ENCODE results near the gene BTNL3. TPM values are rescaled to one million over a fixed set of nuclear protein-coding genes. Genes with fewer than 3 reads are reported as not detected.
"Not testable (repeated sequence)": the region's sequence is repeated elsewhere in the genome, so short reads cannot be mapped to it uniquely, and the experiment has no call there.

Gene BTNL3
- polyA plus RNA-seq, 3 donors: 0.09 to 0.33 (median 0.22) TPM

DNA sequence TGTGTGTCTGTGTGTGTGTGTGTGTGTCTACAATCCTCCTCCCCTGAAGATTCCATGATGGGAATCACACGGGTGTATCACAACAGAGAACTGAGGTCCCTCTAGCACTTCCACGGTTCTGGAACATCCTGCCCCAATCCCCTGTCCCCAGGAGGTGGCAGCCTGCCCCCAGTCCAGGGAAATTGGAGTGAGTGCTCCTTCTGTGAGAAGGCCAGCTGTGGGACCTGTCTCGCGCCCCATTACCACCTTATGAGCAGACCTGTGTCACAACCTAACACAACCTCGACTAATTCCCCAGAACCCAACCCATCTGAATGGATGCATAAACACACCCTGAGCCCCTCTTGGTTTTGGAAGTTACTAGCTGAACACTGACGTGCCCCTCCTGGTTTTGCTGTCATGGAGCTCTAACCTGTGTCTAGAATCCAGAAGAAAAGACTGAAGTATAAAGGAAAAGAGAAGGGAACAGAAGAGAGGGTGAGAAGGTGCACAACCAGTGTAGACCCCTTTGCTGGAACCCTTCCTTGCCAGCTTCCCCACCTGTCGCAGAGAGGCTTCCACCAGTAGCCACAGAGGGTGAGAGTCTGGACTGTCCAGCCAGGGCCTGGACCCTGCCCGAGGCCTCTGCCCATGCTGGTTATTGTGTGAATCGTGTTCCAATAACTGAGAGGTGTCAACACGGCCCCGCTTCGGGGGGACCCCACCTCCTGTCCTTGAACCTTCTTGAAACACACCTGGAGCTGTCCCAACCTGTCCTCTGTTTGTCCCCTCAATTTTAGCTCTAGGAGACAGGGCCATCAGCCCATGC lies 54.8 kb downstream of the BTNL3 start:
- H3K27ac ChIP-seq (ENCODE audit: low read depth, low read length): no peak overlapping the region
- 61 to 66% (median 62%) methylated on average over 12 of the region's 12 CpGs for WGBS, 3 donors

DNA sequence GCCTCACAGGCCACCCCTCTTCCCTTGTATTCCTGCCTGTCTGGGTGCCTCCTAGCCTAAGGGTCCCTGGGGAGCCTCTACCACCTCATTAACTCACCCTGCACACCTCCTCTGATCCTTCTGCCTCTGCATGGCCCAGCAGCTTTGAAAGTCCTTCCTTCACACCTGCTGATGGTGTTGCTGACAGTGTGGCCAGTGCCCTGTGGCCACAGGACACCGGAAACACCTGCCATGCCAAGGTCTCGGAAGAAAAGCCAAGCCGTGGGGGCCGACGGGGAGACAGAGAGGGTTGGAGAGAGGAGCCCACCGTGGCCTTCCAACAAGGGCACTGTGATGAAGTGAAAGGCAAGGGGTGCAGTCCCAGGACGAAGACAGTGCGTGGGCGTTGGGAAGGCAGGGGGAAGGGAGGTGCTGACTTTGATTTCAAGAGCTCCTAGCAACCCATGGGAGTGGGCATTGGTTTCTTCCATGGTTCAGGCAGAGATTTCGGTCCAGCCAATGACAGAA lies 55.5 kb downstream of the BTNL3 start:
- H3K27ac ChIP-seq (ENCODE audit: low read depth, low read length): no peak overlapping the region

GRCh38 chr5:181044662-181045305 lies 56.1 kb downstream of the BTNL3 start:
- WGBS, 3 donors: 32 to 39% (median 34%) methylated on average over 11 of the region's 11 CpGs
- H3K27ac ChIP-seq (ENCODE audit: low read depth, low read length): no peak overlapping the region

More for the DNA sequence above, 55.5 kb downstream of the BTNL3 start:
- 69 to 73% (median 71%) methylated on average over 10 of the region's 10 CpGs for WGBS, 3 donors

DNA sequence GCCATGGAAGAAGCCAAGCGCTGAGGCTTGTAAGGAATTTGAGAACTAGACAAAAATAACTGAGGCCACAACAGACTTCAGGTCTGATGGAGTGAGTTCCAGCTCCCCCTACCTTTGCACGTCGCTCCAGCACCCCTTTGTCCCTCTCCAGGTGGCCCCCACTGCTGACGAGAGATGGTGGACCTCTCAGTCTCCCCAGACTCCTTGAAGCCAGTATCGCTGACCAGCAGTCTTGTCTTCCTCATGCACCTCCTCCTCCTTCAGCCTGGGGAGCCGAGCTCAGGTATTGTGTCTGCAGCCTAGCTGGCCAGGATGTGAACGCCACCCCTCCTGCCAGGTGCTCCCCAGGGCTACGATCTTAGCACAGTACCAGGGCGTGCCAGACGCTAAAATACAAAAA lies 56.7 kb downstream of the BTNL3 start:
- 40 to 56% (median 43%) methylated on average over 10 of the region's 10 CpGs for WGBS, 3 donors
- H3K27ac ChIP-seq (ENCODE audit: low read depth, low read length): no peak overlapping the region

DNA sequence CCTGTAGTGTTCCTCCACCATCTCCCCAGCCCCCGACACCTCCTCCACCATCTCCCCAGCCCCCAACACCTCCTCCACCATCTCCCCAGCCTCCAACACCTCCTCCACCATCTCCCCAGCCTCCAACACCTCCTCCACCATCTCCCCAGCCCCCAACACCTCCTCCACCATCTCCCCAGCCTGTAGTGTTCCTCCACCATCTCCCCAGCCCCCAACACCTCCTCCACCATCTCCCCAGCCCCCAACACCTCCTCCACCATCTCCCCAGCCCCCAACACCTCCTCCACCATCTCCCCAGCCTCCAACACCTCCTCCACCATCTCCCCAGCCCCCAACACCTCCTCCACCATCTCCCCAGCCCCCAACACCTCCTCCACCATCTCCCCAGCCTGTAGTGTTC lies 57.2 kb downstream of the BTNL3 start:
- 13 to 36% methylated on average over 1 of the region's 1 CpG; no CpG with 5 or more reads in 1 of the 3 donors for WGBS, 3 donors
- H3K27ac ChIP-seq (ENCODE audit: low read depth, low read length): not testable (repeated sequence)

GRCh38 chr5:181047288-181047687 lies 58.6 kb downstream of the BTNL3 start:
- 76 to 88% (median 83%) methylated on average over 2 of the region's 2 CpGs for WGBS, 3 donors
- no peak overlapping the region for H3K27ac ChIP-seq (ENCODE audit: low read depth, low read length)

- H3K27ac ChIP-seq (ENCODE audit: low read depth, low read length): no peak overlapping the region
- WGBS, 3 donors: 90 to 92% (median 92%) methylated on average over 15 of the region's 15 CpGs
Observed at GRCh38 chr5:181047921-181048320, 59.3 kb downstream of the BTNL3 start.

DNA sequence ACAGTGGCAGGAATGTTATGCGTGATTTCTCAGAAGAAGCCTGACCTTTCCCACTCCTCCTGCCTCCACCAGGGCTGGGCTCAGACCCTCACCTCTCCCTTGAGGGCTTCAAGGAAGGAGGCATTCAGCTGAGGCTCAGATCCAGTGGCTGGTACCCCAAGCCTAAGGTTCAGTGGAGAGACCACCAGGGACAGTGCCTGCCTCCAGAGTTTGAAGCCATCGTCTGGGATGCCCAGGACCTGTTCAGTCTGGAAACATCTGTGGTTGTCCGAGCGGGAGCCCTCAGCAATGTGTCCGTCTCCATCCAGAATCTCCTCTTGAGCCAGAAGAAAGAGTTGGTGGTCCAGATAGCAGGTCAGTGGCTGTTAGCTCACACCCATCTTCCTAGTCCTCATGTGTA lies 61.4 kb downstream of the BTNL3 start:
- WGBS, 3 donors: 84 to 91% (median 84%) methylated on average over 5 of the region's 5 CpGs
- no peak overlapping the region for H3K27ac ChIP-seq (ENCODE audit: low read depth, low read length)

- 23 to 27% (median 26%) methylated on average over 27 of the region's 27 CpGs for WGBS, 3 donors
Observed at GRCh38 chr5:181051841-181052671, 63.4 kb downstream of the BTNL3 start.

DNA sequence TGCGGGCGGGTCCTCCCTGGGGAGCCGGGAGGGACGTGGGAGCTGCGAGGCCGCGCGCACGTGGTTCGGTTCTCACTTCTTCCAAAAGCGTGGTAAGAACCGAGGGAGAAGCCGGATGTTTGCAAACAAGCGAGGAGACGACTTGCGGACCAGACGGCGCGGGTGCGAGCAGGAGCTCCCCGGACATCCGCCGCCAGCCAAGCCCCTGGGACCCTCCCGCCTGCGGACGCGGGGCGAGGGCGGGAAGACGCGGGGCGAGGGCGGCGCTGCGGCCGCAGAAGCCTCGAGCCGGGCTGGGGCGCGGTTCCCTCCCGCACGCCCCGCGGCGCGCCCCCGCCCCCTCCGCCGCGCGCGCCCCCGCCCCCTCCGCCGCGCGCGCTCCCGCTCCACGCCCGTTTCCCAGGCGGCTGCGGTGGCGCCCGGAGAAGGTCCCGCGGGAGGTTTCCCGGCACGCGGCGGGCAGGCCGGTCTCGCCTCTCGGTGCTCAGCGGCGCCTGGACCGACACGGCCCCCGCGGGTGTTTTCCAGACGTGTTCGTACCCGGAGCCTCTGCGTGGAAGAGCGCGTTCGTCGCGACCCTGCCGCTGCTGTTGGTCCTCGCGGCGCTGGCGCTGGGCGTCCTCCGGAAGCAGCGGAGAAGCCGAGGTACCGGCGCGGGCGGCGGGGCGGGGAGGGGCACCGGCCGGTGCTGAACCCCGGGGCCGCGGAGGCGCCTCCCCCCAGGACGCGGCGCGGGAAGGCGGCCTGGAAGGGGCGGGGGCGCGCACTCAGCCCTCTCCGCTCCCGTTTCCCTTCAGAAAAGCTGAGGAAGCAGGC lies 64.2 kb downstream of the BTNL3 start:
- no peak overlapping the region for H3K27ac ChIP-seq (ENCODE audit: low read depth, low read length)
- 1 to 4% (median 1%) methylated on average over 74 to 117 of the region's 120 CpGs for WGBS, 3 donors

More at GRCh38 chr5:181051841-181052671, 63.4 kb downstream of the BTNL3 start:
- H3K27ac ChIP-seq (ENCODE audit: low read depth, low read length): no peak overlapping the region

GRCh38 chr5:181053488-181054121 lies 65.0 kb downstream of the BTNL3 start:
- no peak overlapping the region for H3K27ac ChIP-seq (ENCODE audit: low read depth, low read length)
- WGBS, 3 donors: 3 to 12% (median 6%) methylated on average over 45 of the region's 45 CpGs

DNA sequence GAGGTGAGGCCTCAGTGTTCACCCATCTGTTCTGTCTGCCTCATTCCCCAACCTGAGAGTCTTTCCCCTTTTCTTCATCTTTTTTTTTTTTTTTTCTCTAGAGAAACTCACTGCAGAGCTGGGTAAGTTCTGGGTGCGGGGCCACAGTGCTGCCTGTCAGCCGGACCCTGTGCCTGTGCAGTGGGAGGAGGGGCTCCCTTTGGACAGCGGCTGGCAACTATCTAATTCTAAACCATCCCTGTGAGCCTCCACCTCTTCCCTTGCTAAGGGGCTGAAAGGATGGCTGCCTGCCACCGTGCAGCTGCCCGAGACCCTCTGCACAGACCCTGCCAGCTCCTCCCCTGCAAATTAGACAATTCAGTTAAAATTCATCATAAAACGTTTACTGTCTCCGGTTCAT lies 65.5 kb downstream of the BTNL3 start:
- no peak overlapping the region for H3K27ac ChIP-seq (ENCODE audit: low read depth, low read length)
- 23 to 37% (median 36%) methylated on average over 7 of the region's 7 CpGs for WGBS, 3 donors

DNA sequence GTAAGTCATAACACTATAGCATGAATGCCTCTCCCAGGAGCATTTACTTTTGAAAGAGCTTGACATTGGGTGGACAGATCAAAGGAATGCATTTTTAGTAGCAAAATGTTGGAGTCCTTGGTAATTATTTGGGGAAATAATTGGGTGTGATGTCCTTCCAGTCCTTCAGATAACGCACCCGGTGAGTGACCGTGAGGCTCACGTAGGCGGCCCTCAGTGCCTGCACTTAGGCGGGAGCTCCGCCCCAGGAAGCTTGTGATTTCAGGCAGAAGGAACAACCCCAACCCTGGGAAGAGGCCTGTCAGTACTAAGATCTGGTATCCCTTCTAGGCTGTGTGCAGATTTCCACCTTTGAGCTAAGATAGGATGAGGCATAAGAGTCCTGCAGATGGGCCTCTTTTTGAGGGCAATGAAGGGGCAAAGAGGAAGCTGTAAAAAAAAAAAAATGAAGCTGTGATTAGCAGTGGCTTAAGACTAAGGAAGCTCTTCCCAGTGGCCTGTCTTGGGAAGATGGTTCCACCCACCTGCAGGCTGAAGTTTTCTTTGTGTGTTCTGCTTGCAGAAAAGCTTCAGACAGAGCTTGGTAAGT lies 66.3 kb downstream of the BTNL3 start:
- 53 to 58% (median 57%) methylated on average over 7 of the region's 7 CpGs for WGBS, 3 donors
- H3K27ac ChIP-seq (ENCODE audit: low read depth, low read length): no peak overlapping the region

Other genes with a start within 250 kb of the BTNL3 start
- gene OR2Y1, start 248.8 kb upstream of the BTNL3 start, polyA plus RNA-seq: not detected
- gene MGAT1, start 186.0 kb upstream of the BTNL3 start, polyA plus RNA-seq: 100 to 1,000 TPM in 2 of 3 donors, 10 to 100 TPM in 1; 97.5 to 180 (median 114) TPM
- gene ZFP62, start 127.6 kb upstream of the BTNL3 start, polyA plus RNA-seq: 1 to 10 TPM; 5.0 to 9.8 (median 8.6) TPM
- gene BTNL8, start 89.7 kb upstream of the BTNL3 start, polyA plus RNA-seq: under 1 TPM; 0.14 to 1.00 (median 0.34) TPM
- gene BTNL9, start 51.4 kb downstream of the BTNL3 start, polyA plus RNA-seq: 100 to 1,000 TPM in 2 of 3 donors, 10 to 100 TPM in 1; 25.3 to 467 (median 187) TPM
- not detected for gene OR2V1, start 142.3 kb downstream of the BTNL3 start, polyA plus RNA-seq
- not detected for gene OR2V2, start 158.7 kb downstream of the BTNL3 start, polyA plus RNA-seq
- gene TRIM7, start 216.3 kb downstream of the BTNL3 start, polyA plus RNA-seq: 1 to 10 TPM; 1.1 to 8.9 (median 3.3) TPM
- gene TRIM41, start 234.4 kb downstream of the BTNL3 start, polyA plus RNA-seq: 10 to 100 TPM; 13.8 to 20.9 (median 19.2) TPM

Measured in adipose tissue (tissue), 3 donors.